OCI-LY7 (cell line): ENCODE results near the gene ASXL2. TPM values are rescaled to one million over a fixed set of nuclear protein-coding genes. Genes with fewer than 3 reads are reported as not detected.
"Not testable (repeated sequence)": the region's sequence is repeated elsewhere in the genome, so short reads cannot be mapped to it uniquely, and the experiment has no call there.

Experiments
- BruUV-seq: library from RNA; stranded (reverse); fragments of 400-500 nt; replicated peaks from 2 replicates; lab custom pipeline; 2021; lab: Mats Ljungman, UMichigan
- CTCF ChIA-PET: fragments of 300-600 bp; sonication (Branson Sonifier 250); formaldehyde crosslinking; loops from one replicate; lab custom pipeline; 2022; ENCODE audit warnings: antibody characterized with exemption; ENCODE audit not compliant: unreplicated experiment; lab: Charles Lee
- POLR2A ChIA-PET: fragments of 300-600 bp; sonication (Branson Sonifier 250); formaldehyde crosslinking; loops from one replicate; lab custom pipeline; 2022; ENCODE audit warnings: antibody characterized with exemption; lab: Charles Lee
- DNase-seq: peaks from one replicate; pipeline ENCODE4 v3.0.0-alpha.2; 2015; ENCODE audit warnings: low spot score
- H2AFZ ChIP-seq: fragments of 200-600 bp; sonication (generic), shearing (Covaris generic); 2 replicates; pipeline ENCODE4 v1.6.1; 2014; ENCODE audit warnings: mild to moderate bottlenecking, antibody characterized with exemption, low read length, moderate library complexity
- H3K27ac ChIP-seq: fragments of 200-600 bp; sonication (generic); 2 replicates; pipeline ENCODE4 v1.5.1; 2014; ENCODE audit warnings: mixed run types, low read depth, mild to moderate bottlenecking, moderate library complexity, low read length, inconsistent platforms; ENCODE audit not compliant: poor library complexity, severe bottlenecking
- H3K36me3 ChIP-seq: fragments of 200-600 bp; sonication (generic); 2 replicates; pipeline ENCODE4 v1.6.1; 2014; ENCODE audit warnings: mild to moderate bottlenecking, antibody characterized with exemption, low read length, moderate library complexity, mixed read lengths; ENCODE audit not compliant: insufficient read depth
- H3K4me1 ChIP-seq: fragments of 200-600 bp; sonication (generic); 2 replicates; pipeline ENCODE4 v1.5.1; 2014; ENCODE audit warnings: mild to moderate bottlenecking, low read length; ENCODE audit not compliant: insufficient read depth, poor library complexity, severe bottlenecking
- H3K4me2 ChIP-seq: fragments of 200-600 bp; sonication (generic); 2 replicates; pipeline ENCODE4 v1.6.1; 2014; ENCODE audit warnings: mild to moderate bottlenecking, low read length
- H3K4me3 ChIP-seq: fragments of 200-600 bp; sonication (generic); 2 replicates; pipeline ENCODE4 v1.5.1; 2014; ENCODE audit warnings: mild to moderate bottlenecking, low read depth, low read length; ENCODE audit not compliant: poor library complexity, severe bottlenecking
- H3K79me2 ChIP-seq: fragments of 200-600 bp; sonication (generic); 2 replicates; pipeline ENCODE4 v1.6.1; 2016; ENCODE audit warnings: low read depth, mild to moderate bottlenecking, low read length, moderate library complexity, mixed read lengths; ENCODE audit not compliant: insufficient read depth
- H3K9me2 ChIP-seq: fragments of 200-600 bp; sonication (generic); 2 replicates; pipeline ENCODE4 v1.6.1; 2016; ENCODE audit warnings: mild to moderate bottlenecking, low read length, mixed read lengths; ENCODE audit not compliant: insufficient read depth
- H3K9me3 ChIP-seq: fragments of 200-600 bp; sonication (generic); 2 replicates; pipeline ENCODE4 v1.6.1; 2014; ENCODE audit warnings: mild to moderate bottlenecking, mixed run types, low read length, mixed read lengths
- H4K20me1 ChIP-seq: fragments of 200-600 bp; sonication (generic); 2 replicates; pipeline ENCODE4 v1.6.1; 2014; ENCODE audit warnings: mild to moderate bottlenecking, antibody characterized with exemption, low read length, moderate library complexity, mixed read lengths; ENCODE audit not compliant: insufficient read depth
- CTCF ChIP-seq: fragments of 200-600 bp; sonication (generic); conservative IDR thresholded peaks from 2 replicates; pipeline ENCODE4 v1.5.1; 2014; ENCODE audit warnings: mild to moderate bottlenecking, antibody characterized with exemption, low read length, moderate library complexity, mixed read lengths
- EZH2phosphoT487 ChIP-seq: fragments of 200-600 bp; sonication (generic); IDR thresholded peaks from 2 replicates; pipeline ENCODE4 v1.6.1; 2018; ENCODE audit warnings: low read depth, borderline replicate concordance, mild to moderate bottlenecking, mixed run types, antibody characterized with exemption, low read length, moderate library complexity, mixed read lengths
- intact Hi-C: fragments of 100-400 bp; cut with micrococcal nuclease; formaldehyde crosslinking; loops from one replicate; pipeline ENCODE4 v1.10.0; 2022; ENCODE audit not compliant: unreplicated experiment
- total RNA-seq, 2 experiments: library from RNA; depleted of rRNA in 1 of 2; stranded (reverse); fragments of >200 nt in 1 of 2; shearing (Covaris generic) in 1 of 2; gene quantifications; 2 replicates each; pipeline ENCODE4 v1.2.3, GENCODE V29; 2014 to 2022

ASXL2 gene
- total RNA-seq, 2 experiments from 2014 or later = 12.4 to 31.8 TPM

GRCh38 chr2:25912851-25913695, 34.8 kb upstream of the ASXL2 start:
- CTCF ChIA-PET = interaction anchor here (0.5 to 0.6 kb wide), 2 partner anchors 230 to 305 kb away, joined by 3 read pairs; no protein-coding TSS in a partner anchor
- no peak overlapping the region for H3K4me2 ChIP-seq

GRCh38 chr2:25909574-25909973, 31.3 kb upstream of the ASXL2 start:
- H3K36me3 ChIP-seq, H3K9me3 ChIP-seq, H4K20me1 ChIP-seq, H3K4me1 ChIP-seq, intact Hi-C loops, H3K27ac ChIP-seq, H2AFZ ChIP-seq, DNase-seq, H3K9me2 ChIP-seq, CTCF ChIA-PET, H3K79me2 ChIP-seq, H3K4me2 ChIP-seq, POLR2A ChIA-PET, BruUV-seq, H3K4me3 ChIP-seq: not testable (repeated sequence)

More at GRCh38 chr2:25912851-25913695, 34.8 kb upstream of the ASXL2 start:
- Histone ChIP-seq H3K27ac (no peak overlapping the region), H3K9me2 (no peaks in the 10 kb centered on the region), H3K4me1 (no peaks in the 10 kb centered on the region), H3K79me2 (no peaks in the 10 kb centered on the region), H3K9me3 (no peaks in the 10 kb centered on the region), H3K4me3 (no peak overlapping the region), H4K20me1 (no peaks in the 10 kb centered on the region), H2AFZ (peak overlapping the region; percentile 26; the same call in 1 of the 2 replicates), H3K36me3 (no peaks in the 10 kb centered on the region)
- intact Hi-C loops = no loop called here
- no peak for DNase-seq
- TF ChIP-seq CTCF = no peak
- TF ChIP-seq EZH2phosphoT487 = no peak
- no TSS peak for BruUV-seq
- POLR2A ChIA-PET = interaction anchor here (0.7 kb wide), 1 partner anchor 155 kb away, joined by 3 read pairs; no protein-coding TSS in a partner anchor

- no peaks in the 10 kb centered on the region for H3K9me3 ChIP-seq
- H3K27ac ChIP-seq = no peak overlapping the region
- CTCF ChIA-PET = no interaction called here
- TF ChIP-seq CTCF = no peak
- no peak for TF ChIP-seq EZH2phosphoT487
- H3K4me3 ChIP-seq = no peak overlapping the region
- no peaks in the 10 kb centered on the region for H4K20me1 ChIP-seq
- no peak overlapping the region for H2AFZ ChIP-seq
- H3K4me2 ChIP-seq = no peak overlapping the region
- no peaks in the 10 kb centered on the region for H3K79me2 ChIP-seq
- no peaks in the 10 kb centered on the region for H3K9me2 ChIP-seq
- BruUV-seq = no TSS peak
- POLR2A ChIA-PET = no interaction called here
- intact Hi-C loops = no loop called here
- no peak for DNase-seq
- no peaks in the 10 kb centered on the region for H3K36me3 ChIP-seq
- H3K4me1 ChIP-seq = no peaks in the 10 kb centered on the region
Observed at GRCh38 chr2:25905126-25905525, 26.8 kb upstream of the ASXL2 start.
